A673 (cell line): ENCODE data around the gene MEGF11. TPM values are rescaled to one million over a fixed set of nuclear protein-coding genes. Genes with fewer than 3 reads are reported as not detected.
A peak's percentile ranks its signal among the peaks of the same experiment; 100 is the strongest.

Experiments used
- BruUV-seq: library from RNA; stranded (reverse); fragments of 400-500 nt; replicated peaks from 2 replicates; lab custom pipeline; 2021; lab: Mats Ljungman, UMichigan
- CTCF ChIA-PET: fragments of 300-600 bp; sonication (Branson Sonifier 250); formaldehyde crosslinking; loops from one replicate; lab custom pipeline; 2022; ENCODE audit warnings: antibody characterized with exemption; lab: Charles Lee
- POLR2A ChIA-PET: fragments of 300-600 bp; sonication (Branson Sonifier 250); formaldehyde crosslinking; loops from one replicate; lab custom pipeline; 2022; ENCODE audit warnings: antibody characterized with exemption; ENCODE audit not compliant: low non-redundant PET; lab: Charles Lee
- DNase-seq: peaks from one replicate; pipeline ENCODE4 v3.0.0-alpha.2; 2015; ENCODE audit warnings: low spot score
- H3K27ac ChIP-seq: fragments of 200-600 bp; sonication (generic); 2 replicates; pipeline ENCODE4 v1.5.1; 2016; ENCODE audit warnings: mixed run types, low read depth, mild to moderate bottlenecking, mixed read lengths, antibody characterized with exemption, low read length; ENCODE audit not compliant: poor library complexity, severe bottlenecking
- H3K27me3 ChIP-seq: fragments of 200-600 bp; sonication (generic); replicated peaks from 2 replicates; pipeline ENCODE4 v1.6.1; 2017; ENCODE audit warnings: mixed run types, low read depth, mild to moderate bottlenecking, mixed read lengths, antibody characterized with exemption, low read length; ENCODE audit not compliant: insufficient read depth, poor library complexity
- H3K36me3 ChIP-seq: fragments of 200-600 bp; sonication (generic); 2 replicates; pipeline ENCODE4 v1.6.1; 2016; ENCODE audit warnings: mixed run types, mild to moderate bottlenecking, mixed read lengths, antibody characterized with exemption, low read length; ENCODE audit not compliant: insufficient read depth, poor library complexity, severe bottlenecking
- H3K4me1 ChIP-seq: fragments of 200-600 bp; sonication (generic); 2 replicates; pipeline ENCODE4 v1.6.1; 2017; ENCODE audit warnings: mixed run types, mild to moderate bottlenecking, mixed read lengths, antibody characterized with exemption, low read length; ENCODE audit not compliant: insufficient read depth, poor library complexity, severe bottlenecking
- H3K4me3 ChIP-seq: fragments of 200-600 bp; sonication (generic); 2 replicates; pipeline ENCODE4 v1.5.1; 2016; ENCODE audit warnings: low read depth, mixed run types, mild to moderate bottlenecking, mixed read lengths, low read length; ENCODE audit not compliant: poor library complexity, severe bottlenecking
- H3K9me3 ChIP-seq: fragments of 200-600 bp; sonication (generic); 2 replicates; pipeline ENCODE4 v1.6.1; 2016; ENCODE audit warnings: mixed run types, low read depth, mild to moderate bottlenecking, mixed read lengths, antibody characterized with exemption, low read length; ENCODE audit not compliant: poor library complexity, severe bottlenecking
- EZH2 ChIP-seq: fragments of 200-600 bp; sonication (generic); IDR thresholded peaks from 2 replicates; pipeline ENCODE4 v1.6.1; 2017; ENCODE audit warnings: borderline replicate concordance, low read depth, mild to moderate bottlenecking, mixed read lengths, antibody characterized with exemption, low read length; ENCODE audit not compliant: poor library complexity, severe bottlenecking
- intact Hi-C: fragments of 100-400 bp; cut with micrococcal nuclease; formaldehyde crosslinking; loops from one replicate; pipeline ENCODE4 v1.10.0; 2022; ENCODE audit not compliant: unreplicated experiment
- total RNA-seq: library from RNA; stranded (reverse); gene quantifications from 2 replicates; pipeline ENCODE4 v1.2.3, GENCODE V29; 2021
- TF ChIP-seq, protein P1 (sequence below): fragments of 300-800, 200-600 bp; sonication (generic); conservative IDR thresholded peaks from 2 replicates; pipeline ENCODE4 v1.5.1; 2017; ENCODE audit warnings: low read depth, mild to moderate bottlenecking, antibody characterized with exemption, low read length, moderate library complexity, mixed read lengths

MEGF11 gene
- total RNA-seq, 1 experiment from 2014 or later = 0.43 TPM

DNA sequence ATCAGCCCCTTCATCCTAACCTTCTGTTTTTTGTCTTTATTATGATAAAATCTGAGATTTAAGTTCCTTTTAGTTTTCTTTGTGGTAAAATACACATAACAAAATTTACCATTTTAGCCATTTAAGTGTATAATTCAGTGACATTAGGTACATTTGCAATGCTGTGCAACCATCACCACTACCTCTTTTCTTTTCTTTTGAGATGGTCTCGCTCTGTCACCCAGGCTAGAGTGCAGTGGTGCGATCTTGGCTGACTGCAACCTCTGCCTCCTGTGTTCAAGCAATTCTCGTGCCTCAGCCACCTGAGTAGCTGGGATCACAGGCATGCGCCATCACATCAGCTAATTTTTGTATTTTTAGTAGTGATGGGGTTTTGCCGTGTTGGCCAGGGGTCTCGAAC lies 390.4 kb downstream of the MEGF11 start:
- H3K36me3 ChIP-seq = no peaks in the 10 kb centered on the region
- H3K9me3 ChIP-seq = no peaks in the 10 kb centered on the region
- no TSS peak for BruUV-seq
- no peak for TF ChIP-seq EZH2
- TF ChIP-seq, protein P1, sequence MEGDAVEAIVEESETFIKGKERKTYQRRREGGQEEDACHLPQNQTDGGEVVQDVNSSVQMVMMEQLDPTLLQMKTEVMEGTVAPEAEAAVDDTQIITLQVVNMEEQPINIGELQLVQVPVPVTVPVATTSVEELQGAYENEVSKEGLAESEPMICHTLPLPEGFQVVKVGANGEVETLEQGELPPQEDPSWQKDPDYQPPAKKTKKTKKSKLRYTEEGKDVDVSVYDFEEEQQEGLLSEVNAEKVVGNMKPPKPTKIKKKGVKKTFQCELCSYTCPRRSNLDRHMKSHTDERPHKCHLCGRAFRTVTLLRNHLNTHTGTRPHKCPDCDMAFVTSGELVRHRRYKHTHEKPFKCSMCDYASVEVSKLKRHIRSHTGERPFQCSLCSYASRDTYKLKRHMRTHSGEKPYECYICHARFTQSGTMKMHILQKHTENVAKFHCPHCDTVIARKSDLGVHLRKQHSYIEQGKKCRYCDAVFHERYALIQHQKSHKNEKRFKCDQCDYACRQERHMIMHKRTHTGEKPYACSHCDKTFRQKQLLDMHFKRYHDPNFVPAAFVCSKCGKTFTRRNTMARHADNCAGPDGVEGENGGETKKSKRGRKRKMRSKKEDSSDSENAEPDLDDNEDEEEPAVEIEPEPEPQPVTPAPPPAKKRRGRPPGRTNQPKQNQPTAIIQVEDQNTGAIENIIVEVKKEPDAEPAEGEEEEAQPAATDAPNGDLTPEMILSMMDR = no peak
- H3K27ac ChIP-seq = no peak overlapping the region
- POLR2A ChIA-PET = interaction anchor here (0.6 kb wide), 1 partner anchor 252 kb away, joined by 3 read pairs; the partner anchor contains the start of gene INTS14
- no peak overlapping the region for H3K4me3 ChIP-seq
- no peaks in the 10 kb centered on the region for H3K27me3 ChIP-seq
- DNase-seq = no peak
- CTCF ChIA-PET = interaction anchor here (0.5 to 1.9 kb wide), 5 partner anchors 30 to 612 kb away, joined by 3 to 13 read pairs (median 4); no protein-coding TSS in a partner anchor
- intact Hi-C loops = no loop called here
- no peaks in the 10 kb centered on the region for H3K4me1 ChIP-seq

DNA sequence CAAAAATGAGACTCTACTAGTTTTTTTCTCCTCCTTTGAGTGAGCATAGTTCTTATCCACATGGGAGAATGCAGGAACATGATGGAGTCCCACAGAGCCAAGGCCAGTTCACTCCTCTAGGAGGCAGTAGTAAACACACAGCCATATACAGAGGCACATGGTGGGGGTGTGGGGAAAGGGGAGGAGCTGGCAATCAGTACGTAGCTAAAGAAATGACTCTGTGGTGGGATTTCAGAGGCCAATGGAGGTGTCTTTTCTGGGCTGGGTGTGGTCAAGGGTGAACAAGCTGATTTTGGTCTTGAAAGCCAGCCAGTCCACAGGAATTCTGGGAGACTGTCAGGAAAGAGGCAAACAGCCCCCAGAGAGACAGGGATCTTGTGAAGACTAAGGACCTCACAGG lies 390.9 kb downstream of the MEGF11 start:
- Histone ChIP-seq H3K27me3 (no peaks in the 10 kb centered on the region), H3K4me1 (no peaks in the 10 kb centered on the region), H3K36me3 (no peaks in the 10 kb centered on the region), H3K27ac (no peak overlapping the region), H3K4me3 (no peak overlapping the region), H3K9me3 (no peaks in the 10 kb centered on the region)
- DNase-seq = peak; percentile 90
- intact Hi-C loops = no loop called here
- TF ChIP-seq, protein P1 = peak; percentile 77
- no peak for TF ChIP-seq EZH2
- ChIA-PET POLR2A (interaction anchor here (0.6 kb wide), 1 partner anchor 252 kb away, joined by 3 read pairs; the partner anchor contains the start of gene INTS14), CTCF (interaction anchor here (0.5 to 1.9 kb wide), 5 partner anchors 30 to 346 kb away, joined by 3 to 13 read pairs (median 5); no protein-coding TSS in a partner anchor)
- no TSS peak for BruUV-seq

DNA sequence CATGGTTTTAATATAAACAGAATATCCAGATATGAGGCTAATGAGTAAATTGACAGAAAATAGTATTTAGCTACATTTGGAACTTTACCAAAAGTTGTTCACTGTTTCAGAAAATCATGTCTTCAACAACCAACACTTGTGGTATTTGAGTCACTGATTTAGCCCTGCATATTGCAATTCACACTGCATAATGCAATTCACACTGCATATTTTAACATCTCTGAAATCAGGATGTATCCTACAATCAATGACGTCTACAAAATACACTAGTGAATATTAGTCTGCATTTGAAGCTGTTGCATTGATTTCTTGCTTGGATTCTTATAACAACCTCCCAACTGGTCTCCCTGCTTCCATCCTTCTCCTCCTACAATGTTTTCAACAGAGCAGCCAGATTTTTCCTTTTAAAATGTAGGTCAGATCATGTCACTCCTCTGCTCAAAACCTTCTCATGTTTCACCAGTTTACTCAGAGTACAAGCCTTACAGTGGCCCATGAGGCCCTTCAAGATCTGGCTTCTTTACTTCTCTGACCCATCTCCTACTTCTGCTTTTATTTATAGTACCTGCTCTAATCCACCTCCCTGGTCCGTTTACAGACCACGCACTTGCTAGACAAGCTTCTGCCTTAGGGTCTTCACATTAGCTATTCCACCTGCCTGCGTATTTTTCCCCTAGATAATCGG lies 395.7 kb downstream of the MEGF11 start:
- H3K27ac ChIP-seq = no peak overlapping the region
- TF ChIP-seq, protein P1 = no peak
- TF ChIP-seq EZH2 = no peak
- DNase-seq = no peak
- ChIA-PET POLR2A (no interaction called here), CTCF (interaction anchor here (1.2 kb wide), 1 partner anchor 25 kb away, joined by 3 read pairs; no protein-coding TSS in a partner anchor)
- no peaks in the 10 kb centered on the region for H3K27me3 ChIP-seq
- no TSS peak for BruUV-seq
- no peak overlapping the region for H3K4me3 ChIP-seq
- no peaks in the 10 kb centered on the region for H3K9me3 ChIP-seq
- no peaks in the 10 kb centered on the region for H3K4me1 ChIP-seq
- intact Hi-C loops = loop anchor here (5.0 kb wide), 1 partner anchor 221 kb away; no protein-coding TSS in a partner anchor
- no peaks in the 10 kb centered on the region for H3K36me3 ChIP-seq
